Sciatic nerve (tissue), 2 donors: ENCODE measurements around the gene ZNF331. TPM values are rescaled to one million over a fixed set of nuclear protein-coding genes. Genes with fewer than 3 reads are reported as not detected.
"Not testable (repeated sequence)": the region's sequence is repeated elsewhere in the genome, so short reads cannot be mapped to it uniquely, and the experiment has no call there.

Experiments used
- ATAC-seq: fragments of 200-7000 bp; cut with Tn5 transposase; one replicate; pipeline ENCODE4 v1.9.1; 2020; ENCODE audit warnings: mild to moderate bottlenecking, moderate library complexity
- DNase-seq: peaks from one replicate; pipeline ENCODE4 v3.0.0-alpha.2; 2020; ENCODE audit warnings: low spot score
- intact Hi-C: fragments of 100-400 bp; cut with DNase I; formaldehyde crosslinking; loops from one replicate; pipeline ENCODE4 v1.14.2; 2022
- total RNA-seq: library from RNA; stranded (reverse); fragmentation: NEBNext Ultra II Directional; extraction: Animal tissue kit (Norgen Biotek cat#: 25700); gene quantifications from one replicate; pipeline ENCODE4 v1.2.1, GENCODE V29; 2021
- donor health status: DM: no; HTN: no; CAD: no.
- donor health status: DM: no; HTN: no; CAD: no.

Gene ZNF331
- 39.8 TPM for total RNA-seq

- peak; percentile 91 for DNase-seq
- ATAC-seq, result peak; percentile 93
- intact Hi-C loops, result no loop called here
Measured at GRCh38 chr19:53537521-53538377, at the start of gene ZNF331. Gene ZNF331, plus strand, starts transcription at chr19:53538145. Its CDS starts 31,232 bp downstream, at chr19:53569377.

GRCh38 chr19:53492153-53492552 lies 45.8 kb upstream of the ZNF331 start:
- intact Hi-C loops, result loop anchor here (5.0 kb wide), 1 partner anchor 1695 kb away; no protein-coding TSS in a partner anchor
- DNase-seq, result no peak
- ATAC-seq, result no peak

GRCh38 chr19:53497311-53498023 lies 40.5 kb upstream of the ZNF331 start:
- intact Hi-C loops, DNase-seq, ATAC-seq: not testable (repeated sequence)

- intact Hi-C loops, DNase-seq, ATAC-seq: not testable (repeated sequence)
Measured at GRCh38 chr19:53498024-53498395, 39.9 kb upstream of the ZNF331 start.

- intact Hi-C loops, DNase-seq, ATAC-seq: not testable (repeated sequence)
Measured at GRCh38 chr19:53503151-53503550, 34.8 kb upstream of the ZNF331 start.

- intact Hi-C loops, DNase-seq: not testable (repeated sequence)
- ATAC-seq, result peak; percentile 81
Measured at GRCh38 chr19:53503671-53504364, 34.1 kb upstream of the ZNF331 start.

GRCh38 chr19:53504365-53504703 lies 33.6 kb upstream of the ZNF331 start:
- peak; percentile 93 for ATAC-seq
- intact Hi-C loops, DNase-seq: not testable (repeated sequence)

GRCh38 chr19:53504885-53505284 lies 33.1 kb upstream of the ZNF331 start:
- intact Hi-C loops, result no loop called here
- peak; percentile 77 for ATAC-seq
- no peak for DNase-seq

- ATAC-seq, result no peak
- no peak for DNase-seq
- intact Hi-C loops, result no loop called here
Measured at GRCh38 chr19:53506728-53507127, 31.2 kb upstream of the ZNF331 start.

- DNase-seq (no peak), ATAC-seq (no peak)
- intact Hi-C loops, result no loop called here
Measured at GRCh38 chr19:53507523-53508442, 30.2 kb upstream of the ZNF331 start.

- intact Hi-C loops, result no loop called here
Measured at GRCh38 chr19:53509443-53509842, 28.5 kb upstream of the ZNF331 start.

GRCh38 chr19:53509845-53510244 lies 28.1 kb upstream of the ZNF331 start:
- intact Hi-C loops, result no loop called here
- DNase-seq (no peak), ATAC-seq (no peak)

More at GRCh38 chr19:53509443-53509842, 28.5 kb upstream of the ZNF331 start:
- ATAC-seq (no peak), DNase-seq (no peak)

GRCh38 chr19:53511357-53511756 lies 26.6 kb upstream of the ZNF331 start:
- ATAC-seq (no peak), DNase-seq (no peak)
- intact Hi-C loops, result no loop called here

GRCh38 chr19:53511933-53512374 lies 26.0 kb upstream of the ZNF331 start:
- ATAC-seq (peak; percentile 75), DNase-seq (peak; percentile 71)
- intact Hi-C loops, result no loop called here

GRCh38 chr19:53515047-53515446 lies 22.9 kb upstream of the ZNF331 start:
- DNase-seq, ATAC-seq, intact Hi-C loops: not testable (repeated sequence)

- intact Hi-C loops, result no loop called here
- ATAC-seq (no peak), DNase-seq (no peak)
Measured at GRCh38 chr19:53517114-53517741, 20.7 kb upstream of the ZNF331 start.

- ATAC-seq (no peak), DNase-seq (no peak)
- intact Hi-C loops, result no loop called here
Measured at GRCh38 chr19:53518121-53518520, 19.8 kb upstream of the ZNF331 start.

- no peak for ATAC-seq
- intact Hi-C loops, result no loop called here
Measured at GRCh38 chr19:53518716-53519115, 19.2 kb upstream of the ZNF331 start.

More at GRCh38 chr19:53518716-53519115, 19.2 kb upstream of the ZNF331 start:
- no peak for DNase-seq
